GM12878 (cell line): ENCODE data around the gene LMF1. TPM values are rescaled to one million over a fixed set of nuclear protein-coding genes. Genes with fewer than 3 reads are reported as not detected.

Experiments
- ATAC-seq: fragments of 200-7000 bp; cut with Tn5 transposase; 3 replicates; pipeline ENCODE4 v1.9.1; 2020; ENCODE audit warnings: mild to moderate bottlenecking, moderate library complexity
- BruUV-seq: library from RNA; stranded (reverse); fragments of 400-500 nt; replicated peaks from 2 replicates; lab custom pipeline; 2021; lab: Mats Ljungman, UMichigan
- CTCF ChIA-PET: fragments of 300-600 bp; sonication (Branson Sonifier 250); formaldehyde crosslinking; extraction: SDS; loops from one replicate; lab custom pipeline; 2021; ENCODE audit warnings: inconsistent platforms; lab: Yijun Ruan, JAX
- POLR2A ChIA-PET: fragments of 350-600 bp; formaldehyde crosslinking; extraction: SDS; loops from one replicate; lab custom pipeline; 2021; ENCODE audit warnings: inconsistent platforms; lab: Charles Lee
- RAD21 ChIA-PET: fragments of 300-600 bp; sonication (Branson Sonifier 250); formaldehyde crosslinking; loops from one replicate; lab custom pipeline; 2023; ENCODE audit warnings: antibody characterized with exemption; ENCODE audit not compliant: unreplicated experiment; lab: Charles Lee
- SMC1A ChIA-PET: fragments of 300-600 bp; sonication (Branson Sonifier 250); formaldehyde crosslinking; loops from one replicate; lab custom pipeline; 2023; ENCODE audit not compliant: unreplicated experiment, uncharacterized antibody; lab: Charles Lee
- DNase-seq: peaks from one replicate; pipeline ENCODE4 v3.0.0-alpha.2; 2011; ENCODE audit warnings: low read depth, low spot score
- FAIRE-seq: peaks from 3 replicates; lab custom pipeline; 2011; peaks lifted over from hg19 to GRCh38; lab: Jason Lieb, UNC
- H2AFZ ChIP-seq: 2 replicates; pipeline ENCODE4 v1.6.0; 2011; ENCODE audit warnings: low read depth, low read length, control low read depth; ENCODE audit not compliant: control insufficient read depth
- H3K27ac ChIP-seq: 2 replicates; pipeline ENCODE4 v1.5.1; 2011; ENCODE audit warnings: control low read depth; ENCODE audit not compliant: control insufficient read depth, insufficient read depth
- H3K27me3 ChIP-seq, 2 experiments: replicated peaks in 1 of 2; 2 replicates each; pipeline versions ENCODE4 v1.6.0 to v1.6.1; 2011; ENCODE audit warnings: low read length in 1 of 2; ENCODE audit not compliant: control insufficient read depth in 2 of 2, insufficient read depth in 2 of 2
- H3K36me3 ChIP-seq, 2 experiments: 2 replicates each; pipeline ENCODE4 v1.5.1; 2011; ENCODE audit warnings: low read length in 1 of 2; ENCODE audit not compliant: control insufficient read depth in 2 of 2, insufficient read depth in 2 of 2
- H3K4me1 ChIP-seq: 2 replicates; pipeline ENCODE4 v1.6.1; 2011; ENCODE audit warnings: mild to moderate bottlenecking, low read length, moderate library complexity, mixed read lengths; ENCODE audit not compliant: control insufficient read depth, insufficient read depth
- H3K4me2 ChIP-seq: 2 replicates; pipeline ENCODE4 v1.6.0; 2011; ENCODE audit warnings: control low read depth; ENCODE audit not compliant: control insufficient read depth, insufficient read depth
- H3K4me3 ChIP-seq: fragments of 200-600 bp; sonication (generic); 2 replicates; pipeline ENCODE4 v1.5.1; 2016
- H3K79me2 ChIP-seq: 2 replicates; pipeline ENCODE4 v1.6.0; 2011; ENCODE audit warnings: low read length; ENCODE audit not compliant: control insufficient read depth, insufficient read depth
- H3K9ac ChIP-seq: 2 replicates; pipeline ENCODE4 v1.8.0; 2011; ENCODE audit warnings: low read length, control low read depth, mixed read lengths; ENCODE audit not compliant: control insufficient read depth, insufficient read depth
- H3K9me3 ChIP-seq: replicated peaks from 3 replicates; pipeline ENCODE4 v1.5.1; 2011; ENCODE audit warnings: mild to moderate bottlenecking, low read length; ENCODE audit not compliant: control insufficient read depth, insufficient read depth
- H4K20me1 ChIP-seq: 2 replicates; pipeline ENCODE4 v1.6.0; 2011; ENCODE audit not compliant: control insufficient read depth, insufficient read depth
- CREB1 ChIP-seq: IDR thresholded peaks from 2 replicates; pipeline ENCODE4 v1.6.1; 2012; ENCODE audit warnings: low read depth, mild to moderate bottlenecking, inconsistent platforms
- IRF4 ChIP-seq: IDR thresholded peaks from 2 replicates; pipeline ENCODE4 v1.6.1; 2011; ENCODE audit warnings: low read depth, low read length
- KDM1A ChIP-seq: fragments of 200-600 bp; sonication (generic); IDR thresholded peaks from 2 replicates; pipeline ENCODE4 v1.6.1; 2016; ENCODE audit warnings: borderline replicate concordance
- RAD21 ChIP-seq: IDR thresholded peaks from 2 replicates; pipeline ENCODE4 v1.6.1; 2011; ENCODE audit warnings: mild to moderate bottlenecking, low read depth, low read length, moderate library complexity; ENCODE audit not compliant: insufficient read depth
- SMAD1 ChIP-seq: fragments of 450-650 bp; IDR thresholded peaks from 2 replicates; pipeline ENCODE4 v1.6.1; 2018; ENCODE audit warnings: mild to moderate bottlenecking, low read depth; ENCODE audit not compliant: partially characterized antibody
- SPI1 ChIP-seq: IDR thresholded peaks from 2 replicates; pipeline ENCODE4 v1.6.1; 2011; ENCODE audit warnings: low read depth, mild to moderate bottlenecking, low read length, moderate library complexity, borderline replicate concordance; ENCODE audit not compliant: insufficient read depth
- SUZ12 ChIP-seq: fragments of 200-600 bp; sonication (generic); IDR thresholded peaks from one replicate; pipeline ENCODE4 v1.6.1; 2018; ENCODE audit warnings: antibody characterized with exemption, mild to moderate bottlenecking; ENCODE audit not compliant: unreplicated experiment
- YY1 ChIP-seq: IDR thresholded peaks from 2 replicates; pipeline ENCODE4 v1.6.1; 2011; ENCODE audit warnings: low read depth, mild to moderate bottlenecking, low read length
- ZNF274 ChIP-seq: IDR thresholded peaks from one replicate; pipeline ENCODE4 v1.8.0; 2011; ENCODE audit not compliant: insufficient read length, insufficient read depth
- WGBS: methylation state at CpG from one replicate; pipeline ENCODE4 v1.1.6; 2016; ENCODE audit warnings: low lambda C conversion rate; ENCODE audit not compliant: insufficient replicate concordance, insufficient coverage; ENCODE audit errors: missing lambda C conversion rate; 5-methylcytosine and 5-hydroxymethylcytosine counted together
- in situ Hi-C: fragments of 300-500 bp; cut with MboI; formaldehyde crosslinking; loops from 9 replicates; pipeline ENCODE4 v1.14.3; 2018; ENCODE audit warnings: mixed read lengths
- intact Hi-C: fragments of 100-400 bp; cut with micrococcal nuclease; formaldehyde crosslinking; loops from one replicate; pipeline ENCODE4 v1.14.2; 2022; ENCODE audit not compliant: unreplicated experiment
- polyA plus RNA-seq, 11 experiments: library from polyadenylated mRNA; depleted of rRNA in 4 of 11; unstranded in 6 of 11; stranded (reverse) in 5 of 11; fragments of >200 nt; fragmentation: Nextera tagmentation in 4 of 11; fragmentation: Illumina TruSeq in 1 of 11; extraction: Ambion mirVana in 4 of 11; extraction: Trizol in 1 of 11; gene quantifications; 1 replicate in 1 of 11; 2 replicates in 10 of 11; pipeline versions ENCODE4 v1.2.1 to v1.2.3, GENCODE V29; 2011 to 2016; ENCODE audit warnings: inconsistent platforms in 2 of 11, missing spikeins in 2 of 11, low read depth in 1 of 11
- total RNA-seq, 4 experiments: library from RNA; depleted of rRNA in 3 of 4; stranded (reverse); fragments of >200 nt in 3 of 4; fragmentation: Illumina TruSeq in 1 of 4; extraction: Trizol in 1 of 4; gene quantifications; 2 replicates each; pipeline versions ENCODE4 v1.2.1 to v1.2.3, GENCODE V29; 2013 to 2021
- TF ChIP-seq, protein P1 (sequence below): fragments of 450-650 bp; formaldehyde crosslinking; IDR thresholded peaks from 2 replicates; pipeline ENCODE4 v1.4.0; 2022; ENCODE audit warnings: mild to moderate bottlenecking, moderate library complexity
- TF ChIP-seq, protein P2 (sequence below): IDR thresholded peaks from 2 replicates; pipeline ENCODE4 v1.6.1; 2012; ENCODE audit warnings: low read depth, low read length, improper control_type of control experiment
- TF ChIP-seq, protein P3 (sequence below): IDR thresholded peaks from 2 replicates; pipeline ENCODE4 v1.6.1; 2011; ENCODE audit warnings: mild to moderate bottlenecking, low read depth, low read length, moderate library complexity; ENCODE audit not compliant: insufficient replicate concordance
- TF ChIP-seq, protein P4 (sequence below): fragments of 450-650 bp; IDR thresholded peaks from 2 replicates; pipeline ENCODE4 v1.6.1; 2017; ENCODE audit warnings: mild to moderate bottlenecking, low read depth, inconsistent platforms; ENCODE audit not compliant: poor library complexity, severe bottlenecking
- TF ChIP-seq, protein P5 (sequence below): fragments of 450-650 bp; IDR thresholded peaks from 2 replicates; pipeline ENCODE4 v1.6.1; 2018; ENCODE audit warnings: mild to moderate bottlenecking, low read depth, moderate library complexity; ENCODE audit not compliant: partially characterized antibody

The LMF1 gene
- total and polyA plus RNA-seq, 10 of the 15 experiments (the other 5 are each of a cell fraction or from before 2014, with no cell fraction given), result 0.18 to 3.2 (median 1.4) TPM; not detected in 1

DNA sequence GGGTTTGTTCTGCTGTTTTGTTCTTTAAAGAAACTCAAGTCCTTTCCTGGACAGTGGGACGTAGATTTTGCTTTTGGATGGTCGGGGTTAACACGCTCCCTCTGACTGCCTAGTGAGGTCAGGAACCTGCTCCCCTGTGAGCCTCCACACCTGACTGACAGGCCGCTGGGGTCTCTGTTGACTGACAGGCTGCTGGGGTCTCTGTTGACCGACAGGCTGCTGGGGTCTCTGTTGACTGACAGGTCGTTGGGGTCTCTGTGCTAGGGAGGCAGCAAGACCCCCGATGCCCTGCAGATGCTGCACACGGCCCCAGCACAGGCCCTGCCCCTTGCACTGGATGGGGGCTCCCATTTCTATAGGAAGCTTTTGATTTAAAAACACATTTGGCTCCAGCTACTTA lies 33.5 kb downstream of the LMF1 start:
- no peak for FAIRE-seq
- Histone ChIP-seq H3K4me3 (no peak overlapping the region), H3K9me3 (peaks cover 2% of the 10 kb centered on the region; the same call in 2 of the 3 replicates), H3K9ac (no peak overlapping the region), H3K79me2 (no peaks in the 10 kb centered on the region), H3K4me2 (no peak overlapping the region), H2AFZ (no peak overlapping the region), H3K36me3 (no peaks in the 10 kb centered on the region), H3K27me3 (no peaks in the 10 kb centered on the region), H4K20me1 (no peaks in the 10 kb centered on the region), H3K27ac (no peak overlapping the region), H3K4me1 (no peaks in the 10 kb centered on the region)
- CTCF ChIA-PET, result no interaction called here
- POLR2A ChIA-PET, result no interaction called here
- no peak for ATAC-seq
- RAD21 ChIA-PET, result no interaction called here
- no TSS peak for BruUV-seq
- DNase-seq, result no peak
- in situ Hi-C loops, result no loop called here
- WGBS, result 19% methylated on average over 8 of the region's 8 CpGs
- intact Hi-C loops, result no loop called here
- SMC1A ChIA-PET, result no interaction called here
- TF ChIP-seq, protein P1, sequence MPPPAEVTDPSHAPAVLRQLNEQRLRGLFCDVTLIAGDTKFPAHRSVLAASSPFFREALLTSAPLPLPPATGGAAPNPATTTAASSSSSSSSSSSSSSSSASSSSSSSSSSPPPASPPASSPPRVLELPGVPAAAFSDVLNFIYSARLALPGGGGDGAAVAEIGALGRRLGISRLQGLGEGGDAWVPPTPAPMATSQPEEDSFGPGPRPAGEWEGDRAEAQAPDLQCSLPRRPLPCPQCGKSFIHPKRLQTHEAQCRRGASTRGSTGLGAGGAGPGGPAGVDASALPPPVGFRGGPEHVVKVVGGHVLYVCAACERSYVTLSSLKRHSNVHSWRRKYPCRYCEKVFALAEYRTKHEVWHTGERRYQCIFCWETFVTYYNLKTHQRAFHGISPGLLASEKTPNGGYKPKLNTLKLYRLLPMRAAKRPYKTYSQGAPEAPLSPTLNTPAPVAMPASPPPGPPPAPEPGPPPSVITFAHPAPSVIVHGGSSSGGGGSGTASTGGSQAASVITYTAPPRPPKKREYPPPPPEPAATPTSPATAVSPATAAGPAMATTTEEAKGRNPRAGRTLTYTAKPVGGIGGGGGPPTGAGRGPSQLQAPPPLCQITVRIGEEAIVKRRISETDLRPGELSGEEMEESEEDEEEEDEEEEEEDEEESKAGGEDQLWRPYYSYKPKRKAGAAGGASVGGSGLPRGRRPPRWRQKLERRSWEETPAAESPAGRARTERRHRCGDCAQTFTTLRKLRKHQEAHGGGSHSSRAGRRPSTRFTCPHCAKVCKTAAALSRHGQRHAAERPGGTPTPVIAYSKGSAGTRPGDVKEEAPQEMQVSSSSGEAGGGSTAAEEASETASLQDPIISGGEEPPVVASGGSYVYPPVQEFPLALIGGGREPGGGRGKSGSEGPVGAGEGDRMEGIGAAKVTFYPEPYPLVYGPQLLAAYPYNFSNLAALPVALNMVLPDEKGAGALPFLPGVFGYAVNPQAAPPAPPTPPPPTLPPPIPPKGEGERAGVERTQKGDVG (CRISPR knock-in tag), result no peak
- no peak for TF ChIP-seq SUZ12
- TF ChIP-seq, protein P2, sequence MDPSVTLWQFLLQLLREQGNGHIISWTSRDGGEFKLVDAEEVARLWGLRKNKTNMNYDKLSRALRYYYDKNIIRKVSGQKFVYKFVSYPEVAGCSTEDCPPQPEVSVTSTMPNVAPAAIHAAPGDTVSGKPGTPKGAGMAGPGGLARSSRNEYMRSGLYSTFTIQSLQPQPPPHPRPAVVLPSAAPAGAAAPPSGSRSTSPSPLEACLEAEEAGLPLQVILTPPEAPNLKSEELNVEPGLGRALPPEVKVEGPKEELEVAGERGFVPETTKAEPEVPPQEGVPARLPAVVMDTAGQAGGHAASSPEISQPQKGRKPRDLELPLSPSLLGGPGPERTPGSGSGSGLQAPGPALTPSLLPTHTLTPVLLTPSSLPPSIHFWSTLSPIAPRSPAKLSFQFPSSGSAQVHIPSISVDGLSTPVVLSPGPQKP, result no peak
- TF ChIP-seq, protein P3, sequence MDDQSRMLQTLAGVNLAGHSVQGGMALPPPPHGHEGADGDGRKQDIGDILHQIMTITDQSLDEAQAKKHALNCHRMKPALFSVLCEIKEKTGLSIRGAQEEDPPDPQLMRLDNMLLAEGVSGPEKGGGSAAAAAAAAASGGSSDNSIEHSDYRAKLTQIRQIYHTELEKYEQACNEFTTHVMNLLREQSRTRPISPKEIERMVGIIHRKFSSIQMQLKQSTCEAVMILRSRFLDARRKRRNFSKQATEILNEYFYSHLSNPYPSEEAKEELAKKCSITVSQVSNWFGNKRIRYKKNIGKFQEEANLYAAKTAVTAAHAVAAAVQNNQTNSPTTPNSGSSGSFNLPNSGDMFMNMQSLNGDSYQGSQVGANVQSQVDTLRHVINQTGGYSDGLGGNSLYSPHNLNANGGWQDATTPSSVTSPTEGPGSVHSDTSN, result no peak
- TF ChIP-seq IRF4, result no peak
- TF ChIP-seq, protein P4, sequence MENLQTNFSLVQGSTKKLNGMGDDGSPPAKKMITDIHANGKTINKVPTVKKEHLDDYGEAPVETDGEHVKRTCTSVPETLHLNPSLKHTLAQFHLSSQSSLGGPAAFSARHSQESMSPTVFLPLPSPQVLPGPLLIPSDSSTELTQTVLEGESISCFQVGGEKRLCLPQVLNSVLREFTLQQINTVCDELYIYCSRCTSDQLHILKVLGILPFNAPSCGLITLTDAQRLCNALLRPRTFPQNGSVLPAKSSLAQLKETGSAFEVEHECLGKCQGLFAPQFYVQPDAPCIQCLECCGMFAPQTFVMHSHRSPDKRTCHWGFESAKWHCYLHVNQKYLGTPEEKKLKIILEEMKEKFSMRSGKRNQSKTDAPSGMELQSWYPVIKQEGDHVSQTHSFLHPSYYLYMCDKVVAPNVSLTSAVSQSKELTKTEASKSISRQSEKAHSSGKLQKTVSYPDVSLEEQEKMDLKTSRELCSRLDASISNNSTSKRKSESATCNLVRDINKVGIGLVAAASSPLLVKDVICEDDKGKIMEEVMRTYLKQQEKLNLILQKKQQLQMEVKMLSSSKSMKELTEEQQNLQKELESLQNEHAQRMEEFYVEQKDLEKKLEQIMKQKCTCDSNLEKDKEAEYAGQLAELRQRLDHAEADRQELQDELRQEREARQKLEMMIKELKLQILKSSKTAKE, result no peak
- TF ChIP-seq CREB1, result no peak
- TF ChIP-seq KDM1A, result no peak
- TF ChIP-seq RAD21, result no peak
- TF ChIP-seq SPI1, result no peak
- no peak for TF ChIP-seq ZNF274
- no peak for TF ChIP-seq SMAD1
- no peak for TF ChIP-seq YY1
- TF ChIP-seq, protein P5, sequence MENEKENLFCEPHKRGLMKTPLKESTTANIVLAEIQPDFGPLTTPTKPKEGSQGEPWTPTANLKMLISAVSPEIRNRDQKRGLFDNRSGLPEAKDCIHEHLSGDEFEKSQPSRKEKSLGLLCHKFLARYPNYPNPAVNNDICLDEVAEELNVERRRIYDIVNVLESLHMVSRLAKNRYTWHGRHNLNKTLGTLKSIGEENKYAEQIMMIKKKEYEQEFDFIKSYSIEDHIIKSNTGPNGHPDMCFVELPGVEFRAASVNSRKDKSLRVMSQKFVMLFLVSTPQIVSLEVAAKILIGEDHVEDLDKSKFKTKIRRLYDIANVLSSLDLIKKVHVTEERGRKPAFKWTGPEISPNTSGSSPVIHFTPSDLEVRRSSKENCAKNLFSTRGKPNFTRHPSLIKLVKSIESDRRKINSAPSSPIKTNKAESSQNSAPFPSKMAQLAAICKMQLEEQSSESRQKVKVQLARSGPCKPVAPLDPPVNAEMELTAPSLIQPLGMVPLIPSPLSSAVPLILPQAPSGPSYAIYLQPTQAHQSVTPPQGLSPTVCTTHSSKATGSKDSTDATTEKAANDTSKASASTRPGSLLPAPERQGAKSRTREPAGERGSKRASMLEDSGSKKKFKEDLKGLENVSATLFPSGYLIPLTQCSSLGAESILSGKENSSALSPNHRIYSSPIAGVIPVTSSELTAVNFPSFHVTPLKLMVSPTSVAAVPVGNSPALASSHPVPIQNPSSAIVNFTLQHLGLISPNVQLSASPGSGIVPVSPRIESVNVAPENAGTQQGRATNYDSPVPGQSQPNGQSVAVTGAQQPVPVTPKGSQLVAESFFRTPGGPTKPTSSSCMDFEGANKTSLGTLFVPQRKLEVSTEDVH, result no peak
